D341Med (cell line): ENCODE measurements around the gene NOS1.
"Not testable (repeated sequence)": the region's sequence is repeated elsewhere in the genome, so short reads cannot be mapped to it uniquely, and the experiment has no call there.

Experiments used
- DNase-seq: peaks from one replicate; pipeline ENCODE4 v3.0.0; 2012; ENCODE audit warnings: low spot score

NOS1 gene

GRCh38 chr12:117208811-117209455 lies 152.5 kb downstream of the NOS1 start:
- DNase-seq: no peak

GRCh38 chr12:117208206-117208605 lies 153.2 kb downstream of the NOS1 start:
- no peak for DNase-seq

GRCh38 chr12:117207675-117208074 lies 153.8 kb downstream of the NOS1 start:
- no peak for DNase-seq

GRCh38 chr12:117202556-117202955 lies 158.9 kb downstream of the NOS1 start:
- DNase-seq: no peak

GRCh38 chr12:117202033-117202432 lies 159.4 kb downstream of the NOS1 start:
- no peak for DNase-seq

GRCh38 chr12:117199956-117200744 lies 161.3 kb downstream of the NOS1 start:
- DNase-seq: not testable (repeated sequence)

- not testable (repeated sequence) for DNase-seq
Measured at GRCh38 chr12:117196334-117196733, 165.1 kb downstream of the NOS1 start.

GRCh38 chr12:117195027-117195426 lies 166.4 kb downstream of the NOS1 start:
- not testable (repeated sequence) for DNase-seq

- no peak for DNase-seq
Measured at GRCh38 chr12:117193903-117194302, 167.5 kb downstream of the NOS1 start.

GRCh38 chr12:117192581-117192980 lies 168.8 kb downstream of the NOS1 start:
- DNase-seq: not testable (repeated sequence)

- DNase-seq: no peak
Measured at GRCh38 chr12:117192057-117192456, 169.4 kb downstream of the NOS1 start.

- peak; percentile 99 for DNase-seq
Measured at GRCh38 chr12:117190210-117190781, 171.1 kb downstream of the NOS1 start, which contains the start of gene FBXO21. FBXO21 (minus strand) TSS chr12:117190470; CDS start chr12:117190456, 14 bp downstream.

- DNase-seq: no peak
Measured at GRCh38 chr12:117189725-117190209, 171.7 kb downstream of the NOS1 start.

- DNase-seq: no peak
Measured at GRCh38 chr12:117188961-117189724, 172.3 kb downstream of the NOS1 start.

GRCh38 chr12:117188121-117188665 lies 173.2 kb downstream of the NOS1 start:
- no peak for DNase-seq

- no peak for DNase-seq
Measured at GRCh38 chr12:117187421-117187820, 174.0 kb downstream of the NOS1 start.

- no peak for DNase-seq
Measured at GRCh38 chr12:117182866-117183265, 178.6 kb downstream of the NOS1 start.

GRCh38 chr12:117181468-117181843 lies 180.0 kb downstream of the NOS1 start:
- DNase-seq: not testable (repeated sequence)

GRCh38 chr12:117180758-117181467 lies 180.5 kb downstream of the NOS1 start:
- DNase-seq: no peak

GRCh38 chr12:117178745-117179144 lies 182.7 kb downstream of the NOS1 start:
- DNase-seq: no peak

GRCh38 chr12:117178301-117178700 lies 183.1 kb downstream of the NOS1 start:
- DNase-seq: no peak
